Parathyroid adenoma (tissue), 2 donors: ENCODE results near the gene PTTG1IP2.

Source experiments
- H2AFZ ChIP-seq: fragments of 300-600 bp; sonication (generic); one replicate; pipeline ENCODE4 v1.7.0; 2017; ENCODE audit warnings: antibody characterized with exemption, mild to moderate bottlenecking
- H3K27ac ChIP-seq: fragments of 300-600 bp; sonication (generic); one replicate; pipeline ENCODE4 v1.7.0; 2017
- H3K27me3 ChIP-seq: fragments of 300-600 bp; sonication (generic); one replicate; pipeline ENCODE4 v1.7.0; 2017; ENCODE audit warnings: low read length; ENCODE audit not compliant: control insufficient read depth, insufficient read depth
- H3K36me3 ChIP-seq: fragments of 300-600 bp; sonication (generic); one replicate; pipeline ENCODE4 v1.7.0; 2017; ENCODE audit warnings: low read length; ENCODE audit not compliant: control insufficient read depth, insufficient read depth
- H3K4me1 ChIP-seq: fragments of 300-600 bp; sonication (generic); one replicate; pipeline ENCODE4 v1.7.0; 2017; ENCODE audit warnings: control low read depth
- H3K4me2 ChIP-seq: fragments of 300-600 bp; sonication (generic); one replicate; pipeline ENCODE4 v1.7.0; 2017; ENCODE audit warnings: low read length
- H3K4me3 ChIP-seq: fragments of 300-600 bp; sonication (generic); one replicate; pipeline ENCODE4 v1.7.0; 2017; ENCODE audit warnings: low read depth, low read length
- H3K79me2 ChIP-seq: fragments of 300-600 bp; sonication (generic); one replicate; pipeline ENCODE4 v1.7.0; 2017; ENCODE audit warnings: control low read depth
- H3K9ac ChIP-seq: fragments of 300-600 bp; sonication (generic); one replicate; pipeline ENCODE4 v1.7.0; 2017; ENCODE audit warnings: mild to moderate bottlenecking
- H3K9me3 ChIP-seq: fragments of 300-600 bp; sonication (generic); one replicate; pipeline ENCODE4 v1.7.0; 2017; ENCODE audit warnings: low read length; ENCODE audit not compliant: control insufficient read depth
- TF ChIP-seq, protein P1 (sequence below): fragments of 300-600 bp; sonication (generic); IDR thresholded peaks from one replicate; pipeline ENCODE4 v1.7.0; 2017; ENCODE audit warnings: antibody characterized with exemption, mild to moderate bottlenecking
- donor health status: primary hyperparathyroidism.

Gene PTTG1IP2

DNA sequence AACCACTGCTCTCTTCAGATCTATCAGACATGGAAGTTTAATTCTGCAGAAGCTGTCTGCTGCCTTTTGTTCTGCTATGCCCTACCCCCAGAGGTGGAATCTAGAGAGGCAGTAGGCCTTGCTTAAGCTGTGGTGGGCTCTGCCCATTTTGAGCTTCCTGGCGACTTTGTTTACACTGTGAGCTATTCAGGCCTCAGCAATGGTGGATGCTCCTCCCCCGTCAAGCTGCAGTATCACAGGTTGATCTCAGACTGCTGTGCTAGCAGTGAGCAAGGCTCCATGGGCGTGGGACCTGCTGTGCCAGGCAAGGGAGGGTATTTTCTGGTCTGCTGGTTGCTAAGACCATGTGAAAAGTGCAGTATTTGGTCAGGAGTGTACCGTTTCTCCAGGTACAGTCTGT is 81.6 kb downstream of the PTTG1IP2 start:
- Histone ChIP-seq H3K36me3 (no peaks in the 10 kb centered on the region), H2AFZ (no peak overlapping the region)
- TF ChIP-seq, protein P1, sequence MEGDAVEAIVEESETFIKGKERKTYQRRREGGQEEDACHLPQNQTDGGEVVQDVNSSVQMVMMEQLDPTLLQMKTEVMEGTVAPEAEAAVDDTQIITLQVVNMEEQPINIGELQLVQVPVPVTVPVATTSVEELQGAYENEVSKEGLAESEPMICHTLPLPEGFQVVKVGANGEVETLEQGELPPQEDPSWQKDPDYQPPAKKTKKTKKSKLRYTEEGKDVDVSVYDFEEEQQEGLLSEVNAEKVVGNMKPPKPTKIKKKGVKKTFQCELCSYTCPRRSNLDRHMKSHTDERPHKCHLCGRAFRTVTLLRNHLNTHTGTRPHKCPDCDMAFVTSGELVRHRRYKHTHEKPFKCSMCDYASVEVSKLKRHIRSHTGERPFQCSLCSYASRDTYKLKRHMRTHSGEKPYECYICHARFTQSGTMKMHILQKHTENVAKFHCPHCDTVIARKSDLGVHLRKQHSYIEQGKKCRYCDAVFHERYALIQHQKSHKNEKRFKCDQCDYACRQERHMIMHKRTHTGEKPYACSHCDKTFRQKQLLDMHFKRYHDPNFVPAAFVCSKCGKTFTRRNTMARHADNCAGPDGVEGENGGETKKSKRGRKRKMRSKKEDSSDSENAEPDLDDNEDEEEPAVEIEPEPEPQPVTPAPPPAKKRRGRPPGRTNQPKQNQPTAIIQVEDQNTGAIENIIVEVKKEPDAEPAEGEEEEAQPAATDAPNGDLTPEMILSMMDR: no peak

DNA sequence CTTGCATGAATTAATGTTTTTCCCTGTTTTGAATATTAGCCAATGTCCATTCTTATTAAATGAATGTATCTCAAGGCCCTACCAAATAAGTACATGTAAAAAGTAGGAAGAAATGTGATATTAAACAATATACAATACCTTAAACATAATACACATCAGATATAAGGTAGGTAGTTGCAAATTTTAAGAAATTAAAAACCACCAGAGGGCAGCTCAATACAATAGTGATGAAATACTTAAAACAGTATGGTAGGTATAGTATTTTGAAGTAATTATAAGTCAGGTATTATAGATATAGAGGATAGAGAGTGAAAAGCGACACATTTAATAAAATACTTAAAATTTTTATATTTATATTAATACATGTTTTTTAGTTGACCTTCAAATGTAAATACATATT is 83.1 kb downstream of the PTTG1IP2 start:
- Histone ChIP-seq H2AFZ (no peak overlapping the region), H3K79me2 (no peaks in the 10 kb centered on the region), H3K4me2 (no peak overlapping the region), H3K27ac (no peak overlapping the region), H3K9me3 (no peaks in the 10 kb centered on the region), H3K27me3 (no peaks in the 10 kb centered on the region), H3K4me1 (no peaks in the 10 kb centered on the region), H3K4me3 (no peak overlapping the region), H3K36me3 (no peaks in the 10 kb centered on the region), H3K9ac (no peak overlapping the region)
- TF ChIP-seq, protein P1: no peak

More for the DNA sequence above, 81.6 kb downstream of the PTTG1IP2 start:
- Histone ChIP-seq H3K79me2 (no peaks in the 10 kb centered on the region), H3K4me1 (no peaks in the 10 kb centered on the region), H3K9me3 (no peaks in the 10 kb centered on the region), H3K4me2 (no peak overlapping the region), H3K4me3 (no peak overlapping the region), H3K9ac (no peak overlapping the region), H3K27me3 (no peaks in the 10 kb centered on the region), H3K27ac (no peak overlapping the region)

DNA sequence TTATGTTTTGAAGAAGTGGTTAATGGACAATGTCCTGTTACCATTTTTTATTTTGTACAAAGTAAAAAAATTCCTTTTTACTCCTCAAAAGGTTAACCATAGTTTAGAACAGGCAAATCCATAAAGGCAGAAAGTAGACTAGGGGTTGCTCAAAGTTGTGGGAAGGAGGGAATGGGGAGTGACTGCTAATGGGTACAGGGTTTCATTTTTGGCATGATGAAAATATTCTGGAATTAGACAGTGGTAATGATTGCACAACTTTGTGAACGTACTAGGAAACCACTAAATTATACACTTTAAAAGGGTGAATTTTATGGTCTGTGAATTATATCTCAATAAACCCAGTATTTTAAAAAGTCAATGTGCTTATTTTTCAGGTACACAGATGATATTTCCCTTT is 91.3 kb downstream of the PTTG1IP2 start:
- Histone ChIP-seq H3K9me3 (no peaks in the 10 kb centered on the region), H2AFZ (no peak overlapping the region), H3K9ac (no peak overlapping the region), H3K4me2 (no peak overlapping the region), H3K36me3 (no peaks in the 10 kb centered on the region), H3K4me1 (no peaks in the 10 kb centered on the region), H3K79me2 (no peaks in the 10 kb centered on the region), H3K4me3 (no peak overlapping the region), H3K27ac (no peak overlapping the region), H3K27me3 (no peaks in the 10 kb centered on the region)
- TF ChIP-seq, protein P1: no peak
